HTERT RPE-1 (cell line): Measurements from ENCODE around the gene LRP1B.

Experiments
- in situ Hi-C: fragments of 300-500 bp; cut with MboI; formaldehyde crosslinking; loops from 4 replicates; pipeline ENCODE4 v1.14.3; 2020; ENCODE audit warnings: low sequenced_read_pairs

LRP1B gene

GRCh38 chr2:140873915-140874531 lies 1256.8 kb downstream of the LRP1B start:
- in situ Hi-C loops: no loop called here

DNA sequence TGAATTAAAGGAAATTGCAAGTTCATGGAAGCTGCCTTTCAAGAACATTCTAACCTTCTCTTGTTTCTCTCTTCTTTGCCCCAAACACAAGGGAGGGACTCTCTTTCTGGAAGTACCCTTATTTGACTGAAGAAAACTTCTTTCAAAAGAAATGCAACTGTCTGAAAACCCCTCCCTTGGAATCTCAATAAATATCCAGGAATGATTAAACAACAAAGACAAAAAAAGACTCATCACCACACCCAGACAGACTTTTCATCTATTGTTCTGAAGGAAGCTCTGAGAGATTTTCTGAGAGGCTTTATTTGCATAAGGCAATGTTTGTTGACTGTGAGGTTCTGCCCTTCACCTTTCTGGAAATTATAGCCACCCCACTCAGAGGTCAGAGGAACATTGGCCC lies 1260.9 kb downstream of the LRP1B start:
- in situ Hi-C loops: no loop called here

- in situ Hi-C loops: no loop called here
Measured at GRCh38 chr2:140869107-140869506, 1261.7 kb downstream of the LRP1B start.

GRCh38 chr2:140865837-140866236 lies 1265.0 kb downstream of the LRP1B start:
- in situ Hi-C loops: no loop called here

DNA sequence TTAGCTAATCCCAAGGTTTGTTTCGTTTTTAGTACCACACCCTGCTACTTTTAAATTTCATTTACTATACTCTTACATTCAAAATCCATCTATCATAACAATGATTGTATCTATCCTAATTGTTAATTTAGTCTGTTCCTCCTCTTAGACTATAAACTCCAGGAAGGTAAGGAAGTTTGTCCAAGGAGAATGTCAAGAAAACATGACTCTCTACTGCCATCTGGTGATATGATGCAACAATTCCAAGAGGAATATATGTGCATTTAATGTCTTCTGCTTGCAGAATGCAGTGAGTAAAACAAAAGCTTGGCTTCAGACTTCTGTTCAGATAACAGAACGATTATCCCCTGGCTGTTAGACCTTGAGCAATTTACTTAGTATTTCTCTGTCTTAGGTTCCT lies 1267.1 kb downstream of the LRP1B start:
- in situ Hi-C loops: no loop called here

DNA sequence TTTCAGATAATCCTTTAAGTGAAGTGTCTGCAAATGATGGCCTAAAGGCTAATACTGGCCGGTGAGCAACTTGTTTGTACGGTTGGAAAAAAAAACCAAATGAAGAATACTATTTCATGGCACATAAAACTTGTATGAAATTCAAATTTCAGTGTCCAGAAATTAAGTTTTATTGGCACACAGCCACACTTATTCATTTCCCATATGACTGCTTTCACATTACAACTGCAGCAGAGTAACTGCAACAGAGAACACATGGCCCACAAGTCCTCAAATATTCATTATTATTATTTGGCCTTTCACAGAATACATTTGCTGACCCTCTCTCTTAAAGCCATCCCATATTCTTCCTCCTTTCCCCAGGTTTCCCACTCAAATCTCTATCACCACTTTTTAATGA lies 1268.6 kb downstream of the LRP1B start:
- in situ Hi-C loops: no loop called here

DNA sequence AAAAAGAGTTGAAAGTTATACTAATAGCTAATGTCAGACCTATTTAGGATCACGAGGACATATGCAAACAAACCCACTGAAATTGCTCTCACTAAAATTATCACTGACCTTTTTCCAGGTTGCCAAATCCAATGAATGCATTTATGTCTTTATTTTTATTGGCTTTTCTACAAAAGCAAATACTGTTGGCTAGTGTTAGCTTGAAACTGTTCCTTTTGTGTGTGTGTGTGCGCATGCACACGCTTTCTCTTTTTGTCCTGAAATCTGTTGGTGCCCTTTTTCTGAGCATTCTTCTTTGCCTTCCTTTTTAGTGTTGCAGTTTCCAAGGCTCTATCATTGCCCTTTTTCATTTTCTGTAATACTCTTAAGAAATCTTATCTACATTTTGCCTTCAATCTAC lies 1269.2 kb downstream of the LRP1B start:
- in situ Hi-C loops: no loop called here

DNA sequence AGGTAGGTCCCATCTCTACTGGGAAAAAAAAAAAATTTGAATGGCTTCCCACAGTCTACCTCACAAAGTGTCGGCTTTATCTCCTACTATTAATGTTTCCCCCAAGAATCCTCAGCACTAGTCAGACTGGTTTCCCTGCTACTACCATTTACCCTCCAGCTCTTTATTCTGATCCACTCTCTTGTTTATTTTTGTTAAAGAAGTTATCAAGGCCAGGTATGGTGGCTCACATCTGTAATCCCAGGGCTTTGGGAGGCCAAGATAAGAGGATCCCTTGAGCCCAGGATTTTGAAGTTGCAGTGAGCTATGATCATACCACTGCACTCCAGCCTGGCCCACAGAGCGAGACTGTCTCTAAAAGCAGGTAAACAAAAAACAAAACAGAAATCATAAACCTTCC lies 1275.3 kb downstream of the LRP1B start:
- in situ Hi-C loops: no loop called here

- in situ Hi-C loops: no loop called here
Measured at GRCh38 chr2:140851258-140851981, 1279.4 kb downstream of the LRP1B start.

DNA sequence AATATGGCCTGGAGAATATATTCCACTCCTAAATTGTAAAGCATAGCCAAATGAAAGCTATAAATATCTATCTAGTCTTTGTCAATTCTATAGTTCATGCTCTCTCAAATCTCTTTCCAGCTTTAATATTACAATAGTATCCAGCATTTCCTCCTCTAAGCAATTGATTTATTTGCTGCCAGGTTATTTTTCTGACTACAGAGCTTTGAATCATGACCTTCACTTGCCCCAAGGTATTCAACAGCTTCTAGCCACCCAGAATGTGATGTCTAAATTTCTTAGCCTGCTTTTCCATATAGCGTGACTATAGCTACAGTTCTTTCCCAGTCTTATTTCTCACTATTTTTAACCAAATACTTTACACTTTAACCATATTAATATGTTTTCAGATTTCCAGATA lies 1287.6 kb downstream of the LRP1B start:
- in situ Hi-C loops: no loop called here

DNA sequence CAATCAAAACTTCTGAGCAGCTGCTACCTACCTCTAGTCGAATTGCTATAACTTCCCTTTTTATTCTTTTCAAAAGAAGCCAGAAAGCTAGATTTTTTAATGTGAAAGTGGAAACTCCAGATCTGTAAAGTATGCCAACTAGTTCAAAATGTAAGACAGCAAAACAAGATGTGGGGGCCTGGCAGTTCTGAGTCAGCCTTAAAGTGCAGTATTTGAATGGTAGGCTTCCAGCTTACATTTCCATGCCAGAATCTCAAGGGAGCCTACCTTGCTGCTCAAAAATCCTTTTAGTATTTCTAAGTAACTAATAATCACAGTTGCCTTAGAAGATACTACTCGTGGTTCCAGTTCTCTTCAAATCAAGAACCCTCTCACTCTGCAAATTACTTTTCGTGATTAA lies 1288.7 kb downstream of the LRP1B start:
- in situ Hi-C loops: no loop called here

DNA sequence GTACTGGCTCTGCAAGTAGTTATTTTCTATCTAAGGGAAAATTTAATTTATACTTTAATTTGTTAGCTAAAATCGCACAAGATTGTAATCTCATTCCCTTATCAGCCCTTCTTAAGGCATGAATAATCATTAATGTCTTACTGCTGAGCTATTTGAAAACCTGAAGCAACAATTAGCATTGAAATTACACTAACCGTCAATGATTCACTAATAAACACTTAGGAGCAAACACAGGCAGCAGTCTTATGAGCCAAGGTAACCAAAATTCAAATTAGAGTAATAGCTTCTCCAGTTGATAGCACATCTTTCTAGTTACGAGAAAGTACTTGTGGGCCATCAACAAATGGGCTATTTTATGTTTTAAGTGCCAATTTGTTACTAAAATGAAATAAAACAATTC lies 1289.7 kb downstream of the LRP1B start:
- in situ Hi-C loops: no loop called here

DNA sequence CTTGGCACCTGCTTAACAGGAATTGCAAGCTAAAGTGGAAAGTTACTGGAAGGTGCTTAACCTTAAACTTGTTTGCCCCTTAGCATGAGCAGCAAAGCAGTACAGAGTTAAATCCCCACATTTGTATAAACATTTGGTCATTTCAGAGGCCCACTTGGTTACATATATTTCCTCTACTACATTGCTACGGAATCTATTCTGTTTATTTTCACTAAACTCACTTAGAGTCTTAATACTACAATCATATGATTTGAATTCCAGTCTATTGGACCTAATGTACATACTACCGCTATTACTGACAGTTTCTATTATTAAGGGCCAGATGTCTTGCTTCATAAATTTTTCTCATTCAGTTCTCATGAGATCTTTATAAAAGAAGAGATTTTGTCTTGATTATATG lies 1294.0 kb downstream of the LRP1B start:
- in situ Hi-C loops: no loop called here

DNA sequence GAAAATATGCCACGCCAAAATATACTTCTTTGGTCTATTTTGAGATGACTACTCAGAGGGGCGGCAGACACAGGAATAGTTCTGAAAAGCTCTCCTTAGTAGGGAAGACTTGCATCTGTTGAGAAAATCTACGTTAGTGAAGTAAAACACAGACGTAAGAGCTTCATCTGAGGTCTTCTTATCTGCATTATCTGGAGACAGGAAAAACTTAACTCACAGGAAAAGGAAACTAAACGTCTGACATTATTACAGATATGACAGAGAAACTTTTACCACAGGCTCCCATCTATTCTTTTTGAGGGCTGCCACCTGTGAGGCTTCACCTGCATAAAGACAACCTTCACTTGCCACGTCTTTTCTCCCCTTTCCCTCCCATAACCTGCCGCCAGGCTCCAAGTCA lies 1295.7 kb downstream of the LRP1B start:
- in situ Hi-C loops: no loop called here

GRCh38 chr2:140814141-140814540 lies 1316.7 kb downstream of the LRP1B start:
- in situ Hi-C loops: no loop called here

DNA sequence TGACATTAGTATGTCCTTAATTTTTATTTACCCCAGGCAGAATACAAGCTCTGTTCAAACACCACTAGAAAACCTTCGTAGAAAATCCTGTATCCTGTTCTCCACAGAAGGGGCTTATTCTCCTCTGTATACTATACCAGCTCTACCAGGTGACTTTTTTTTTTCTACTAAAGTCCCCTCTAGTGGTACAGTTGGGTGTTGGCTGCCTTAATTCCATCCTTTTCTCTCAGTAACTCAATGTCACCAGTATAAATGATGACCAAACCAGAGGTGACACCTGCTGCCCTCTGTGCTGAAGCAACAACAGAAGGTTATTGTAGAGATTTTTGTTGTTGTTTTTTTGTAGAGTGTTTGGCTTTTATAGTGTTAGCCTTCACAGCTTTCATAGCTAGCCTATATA lies 1322.0 kb downstream of the LRP1B start:
- in situ Hi-C loops: no loop called here

GRCh38 chr2:140808211-140808610 lies 1322.6 kb downstream of the LRP1B start:
- in situ Hi-C loops: no loop called here

DNA sequence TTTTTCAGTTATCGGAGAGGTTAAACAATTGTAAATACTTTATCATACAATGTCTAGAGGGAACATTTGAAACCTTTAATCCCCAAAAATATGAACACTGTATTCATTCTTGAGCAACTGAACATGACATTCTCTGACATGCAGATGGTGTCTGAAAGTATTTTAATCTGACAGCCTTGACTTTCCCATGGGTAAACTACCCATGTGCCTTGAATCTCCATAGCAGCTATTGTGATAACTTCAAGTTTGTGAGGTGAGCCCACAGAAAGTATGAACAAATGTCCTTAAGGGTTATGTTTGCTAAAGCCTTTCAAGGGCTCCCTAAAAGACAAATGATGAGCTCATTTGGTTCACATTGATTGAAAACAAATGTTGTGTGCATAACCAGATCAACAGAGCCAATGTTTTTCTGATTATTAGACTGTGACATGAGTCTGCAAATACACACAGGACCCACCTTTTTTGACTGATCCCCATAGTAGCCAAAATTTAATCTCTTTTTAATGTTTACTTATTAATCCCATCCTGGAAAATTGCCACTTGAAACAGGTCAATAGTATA lies 1326.0 kb downstream of the LRP1B start:
- in situ Hi-C loops: no loop called here

GRCh38 chr2:140801311-140801710 lies 1329.5 kb downstream of the LRP1B start:
- in situ Hi-C loops: no loop called here

GRCh38 chr2:140797718-140798117 lies 1333.1 kb downstream of the LRP1B start:
- in situ Hi-C loops: no loop called here

- in situ Hi-C loops: no loop called here
Measured at GRCh38 chr2:140791802-140792201, 1339.0 kb downstream of the LRP1B start.

GRCh38 chr2:140786585-140786984 lies 1344.2 kb downstream of the LRP1B start:
- in situ Hi-C loops: no loop called here

DNA sequence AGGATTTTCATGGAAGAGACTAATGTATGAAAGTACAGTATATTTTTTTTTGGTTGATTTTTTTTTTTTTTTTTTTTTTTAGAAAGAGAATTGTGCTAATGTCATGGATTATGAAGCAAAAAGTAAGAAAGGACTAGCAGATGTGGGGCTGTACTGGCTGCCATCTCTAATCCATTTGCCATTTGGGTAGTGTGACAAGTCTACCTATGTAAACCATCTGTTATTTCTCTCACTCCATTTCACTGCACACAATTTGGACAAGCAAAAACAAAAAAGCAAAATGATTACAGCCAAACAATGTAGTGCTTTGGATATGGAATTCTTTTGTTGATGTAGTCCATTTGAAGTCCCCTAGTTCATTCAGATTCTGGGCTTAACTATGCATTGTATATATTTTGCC lies 1355.4 kb downstream of the LRP1B start:
- in situ Hi-C loops: no loop called here
